Stimulated activated CD8-positive, alpha-beta memory T cell treated with anti-CD3 and anti-CD28 coated beads, Interleukin-15, amount 100 ng/mL, for 4 hours (primary cell): ENCODE results near the gene PPT1.

Source experiments
- DNase-seq, 2 donors: peaks; one replicate each; pipeline ENCODE4 v3.0.0-alpha.2; 2020; ENCODE audit warnings: low read depth in 2 of 2

Gene PPT1

DNA sequence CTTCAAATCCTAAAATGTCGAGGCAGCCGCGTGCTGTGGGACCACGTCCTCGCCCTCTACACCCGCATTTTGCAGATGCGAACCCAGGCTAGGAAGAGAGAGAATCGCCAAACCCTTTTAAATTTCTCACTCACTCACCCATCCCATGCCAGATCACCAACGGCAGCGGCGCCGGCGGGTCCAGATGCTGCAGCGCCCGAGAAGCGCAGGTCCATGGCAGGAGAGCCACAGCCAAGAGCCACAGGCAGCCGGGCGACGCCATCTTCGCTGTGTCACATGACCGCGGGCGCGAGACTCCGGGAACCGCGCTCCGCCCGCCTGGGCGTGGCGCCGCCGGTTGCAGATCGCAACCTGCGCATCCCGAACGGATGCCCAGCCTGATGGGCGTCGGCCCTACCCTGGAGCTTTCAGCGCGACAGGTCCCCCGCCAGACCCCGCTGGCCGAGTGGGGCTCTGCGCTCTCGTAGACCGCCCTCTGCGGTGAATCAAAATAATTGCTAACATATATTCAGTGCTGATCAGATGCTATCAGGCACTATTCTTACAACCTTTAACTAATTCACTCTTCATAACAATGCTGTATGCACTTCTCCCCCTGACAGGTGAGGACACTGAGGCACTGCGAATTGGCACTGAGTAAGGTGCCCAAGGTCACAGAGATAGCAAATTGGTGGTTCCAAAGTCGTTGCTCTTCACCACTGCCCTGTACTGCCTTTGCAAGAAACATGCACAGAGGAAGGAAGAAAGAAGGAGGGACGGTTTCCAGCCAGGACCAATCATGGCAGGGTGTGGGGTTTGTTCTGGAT is at the start of gene PPT1:
Gene PPT1, minus strand, starts transcription at position 276 of the 806 bp plus-strand sequence. Its CDS starts 14 bp downstream, at position 262.
- DNase-seq: peak; percentile 34 to 58

DNA sequence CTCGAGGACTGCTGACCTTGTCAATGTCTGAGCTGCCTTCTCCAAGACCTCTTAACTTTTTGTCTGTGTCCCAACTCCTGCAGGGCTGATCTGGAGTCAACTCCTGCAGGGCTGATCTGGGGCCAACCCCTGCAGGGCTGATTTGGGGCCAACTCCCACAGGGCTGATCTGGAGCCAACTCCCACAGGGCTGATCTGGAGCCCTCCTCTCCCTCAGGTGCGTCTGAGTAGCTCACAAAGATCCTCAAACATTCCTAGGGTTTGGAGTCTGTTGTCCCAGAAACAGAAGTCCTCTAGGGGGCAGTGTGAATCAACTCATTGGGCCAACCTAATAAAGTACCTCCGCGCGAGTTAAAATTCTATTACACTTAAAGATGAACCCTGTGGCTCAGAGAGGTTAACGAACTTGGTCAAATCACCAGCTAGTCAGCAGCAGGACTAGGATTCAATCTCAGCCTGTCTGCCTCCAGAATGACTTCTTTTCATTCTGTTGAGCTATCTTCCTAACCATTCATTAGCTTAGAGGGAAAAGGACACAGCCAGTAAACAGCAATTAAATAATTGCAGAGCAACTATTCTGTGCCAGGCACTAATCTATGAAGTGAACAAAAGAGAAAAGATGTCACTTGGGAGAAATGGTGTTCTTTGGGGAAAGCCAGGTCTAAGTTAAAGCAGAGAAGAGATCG is 47.0 kb upstream of the PPT1 start:
- DNase-seq: peak in 1 of 2 donors; percentile 32

GRCh38 chr1:40141878-40142535 is 45.0 kb upstream of the PPT1 start:
- DNase-seq: no peak

DNA sequence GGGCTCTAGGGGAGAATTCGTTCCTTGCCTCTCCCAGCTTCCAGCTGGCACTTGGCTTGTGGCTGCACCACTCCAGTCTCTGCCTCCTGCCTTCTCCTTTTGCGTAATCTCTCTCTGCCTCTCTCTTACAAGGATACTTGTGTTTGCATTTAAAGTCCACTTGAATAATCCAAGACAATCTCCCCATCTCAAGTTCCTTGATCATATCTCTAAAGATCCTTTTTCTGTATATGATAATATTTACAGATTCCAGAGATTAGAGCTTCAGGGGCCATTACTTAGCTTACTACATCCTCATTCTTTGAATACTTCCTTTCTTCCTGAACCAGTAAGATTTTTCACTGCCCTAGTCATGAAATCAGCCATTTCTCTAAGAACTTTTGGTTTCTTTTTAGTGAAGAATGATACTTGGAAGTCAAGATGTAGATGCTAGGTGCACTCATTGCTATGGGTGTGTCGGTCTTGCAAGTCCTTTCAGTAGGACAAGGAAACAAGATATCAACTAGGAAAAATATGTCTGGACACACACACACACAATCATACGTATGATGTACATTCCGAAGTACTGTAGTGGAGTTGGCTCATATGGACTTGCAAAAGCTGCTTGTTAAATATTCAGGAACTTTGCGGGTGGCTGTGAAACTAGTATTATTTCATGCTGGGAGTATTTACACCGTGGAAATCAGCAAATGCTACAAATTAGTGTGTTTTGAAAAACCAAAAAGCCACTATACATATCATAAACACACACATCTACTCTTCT is 43.3 kb upstream of the PPT1 start:
- no peak for DNase-seq

- DNase-seq: no peak
Measured at GRCh38 chr1:40133839-40134238, 36.8 kb upstream of the PPT1 start.

DNA sequence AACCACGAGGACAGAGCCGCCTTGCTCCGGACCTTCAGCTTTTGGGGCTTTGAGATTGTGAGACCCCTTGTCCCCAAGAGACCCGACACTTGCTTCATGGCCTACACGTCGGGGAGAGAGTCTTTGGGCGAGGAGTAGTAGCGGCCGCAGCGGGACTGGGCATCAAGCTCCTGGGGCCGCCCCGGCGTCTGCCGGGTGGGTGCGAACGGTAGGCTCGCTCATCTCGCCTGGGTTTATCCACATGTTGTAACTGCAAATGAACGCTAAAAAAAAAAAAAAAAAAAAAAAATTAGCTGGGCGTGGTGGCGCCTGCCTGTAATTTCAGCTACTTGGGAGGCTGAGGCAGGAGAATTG is 36.2 kb upstream of the PPT1 start:
- no peak for DNase-seq

DNA sequence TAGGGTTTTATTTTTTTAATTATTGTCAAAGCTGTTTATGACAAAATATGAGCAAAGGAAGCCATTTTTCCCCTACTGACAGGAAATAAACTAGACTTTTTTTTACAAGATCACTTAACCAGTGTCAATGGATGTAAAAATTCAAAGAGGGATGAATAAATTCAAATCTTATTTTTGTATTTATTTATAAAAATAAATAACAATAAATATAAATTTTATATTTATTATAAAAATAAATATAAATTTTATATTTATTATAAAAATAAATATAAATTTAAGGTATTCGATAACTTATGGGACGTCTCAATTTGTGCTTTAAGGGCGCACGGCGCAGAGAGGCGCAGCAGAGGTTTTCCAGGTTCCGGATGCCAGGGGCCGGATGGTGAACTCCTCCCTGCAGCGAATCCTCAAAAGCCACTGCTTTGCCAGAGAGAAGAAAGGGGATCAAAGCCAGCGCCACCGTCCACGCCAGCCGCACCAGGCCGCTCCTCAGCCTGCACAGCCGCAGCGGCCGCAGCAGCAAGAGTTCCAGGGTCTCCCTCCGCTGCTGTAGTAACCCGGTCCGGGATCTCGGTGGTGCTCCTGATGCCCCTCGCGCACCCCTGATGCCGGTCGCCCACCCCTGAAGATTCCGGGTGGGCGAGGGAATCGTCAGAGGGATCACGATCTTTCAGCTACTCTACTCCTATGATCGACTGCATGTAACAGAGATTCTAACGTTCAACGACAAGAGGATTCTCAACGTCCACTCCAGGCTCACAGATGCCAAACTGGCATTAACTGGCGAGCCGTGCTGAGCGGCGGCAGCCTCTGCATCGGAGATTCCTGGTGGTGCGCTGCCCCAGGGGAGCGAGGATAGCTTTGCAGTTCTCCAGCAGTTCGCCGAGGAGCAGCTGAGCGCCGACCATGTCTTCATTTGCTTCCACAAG is 35.6 kb upstream of the PPT1 start:
- no peak for DNase-seq

DNA sequence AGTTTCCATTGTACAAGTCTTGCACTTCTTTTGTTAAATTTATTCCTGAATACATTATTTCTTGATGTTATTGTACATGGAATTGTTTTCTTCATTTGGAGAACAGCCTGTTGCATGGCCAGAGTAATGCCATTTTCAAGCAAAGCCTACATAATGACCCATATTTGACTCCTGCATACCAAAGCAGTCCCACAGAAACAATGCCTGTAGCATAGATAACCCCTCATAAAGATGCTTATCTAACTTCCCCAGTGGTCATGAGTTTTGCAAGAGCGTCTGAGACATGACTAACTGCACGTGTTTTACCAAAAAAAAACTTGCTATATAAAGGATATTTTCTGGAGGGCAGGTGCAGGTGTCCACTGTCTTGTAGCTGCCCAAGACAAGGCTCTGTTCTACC is 33.8 kb upstream of the PPT1 start:
- no peak for DNase-seq

GRCh38 chr1:40122855-40123254 is 25.8 kb upstream of the PPT1 start:
- DNase-seq: no peak

GRCh38 chr1:40120128-40120527 is 23.1 kb upstream of the PPT1 start:
- DNase-seq: no peak

DNA sequence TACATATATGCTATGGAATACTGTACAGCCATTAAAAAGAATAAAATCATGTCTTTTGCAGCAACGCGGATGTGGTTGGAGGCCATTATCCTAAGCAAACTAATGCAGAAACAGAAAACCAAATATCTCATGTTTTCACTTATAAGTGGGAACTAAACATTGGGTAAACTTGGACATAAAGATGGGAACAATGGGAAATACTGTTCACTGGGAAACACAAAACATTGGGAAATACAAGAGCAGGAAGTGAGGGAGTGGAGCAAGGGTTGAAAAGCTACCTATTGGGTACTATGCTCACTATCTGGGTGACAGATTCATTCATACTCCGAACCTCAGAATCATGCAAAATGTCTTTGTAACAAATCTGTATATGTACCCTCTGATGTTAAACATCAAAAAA is 17.3 kb upstream of the PPT1 start:
- DNase-seq: no peak

DNA sequence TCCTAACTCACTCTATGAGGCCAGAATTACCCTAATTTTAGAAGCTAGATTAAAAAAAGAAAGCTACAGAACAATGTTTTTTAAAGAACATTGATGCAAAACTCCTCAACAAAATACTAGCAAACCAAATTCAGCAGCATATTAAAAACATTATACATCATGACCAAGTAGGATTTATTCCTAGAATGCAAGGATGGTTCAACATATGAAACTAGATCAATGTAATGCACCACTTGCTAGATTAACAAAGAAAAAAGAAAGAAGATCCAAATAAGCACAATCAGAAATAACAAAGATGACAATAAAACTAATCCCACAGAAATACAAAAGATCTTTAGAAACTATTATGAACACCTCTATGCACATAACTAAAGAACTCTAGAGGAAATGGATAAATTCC is 13.3 kb upstream of the PPT1 start:
- DNase-seq: no peak

DNA sequence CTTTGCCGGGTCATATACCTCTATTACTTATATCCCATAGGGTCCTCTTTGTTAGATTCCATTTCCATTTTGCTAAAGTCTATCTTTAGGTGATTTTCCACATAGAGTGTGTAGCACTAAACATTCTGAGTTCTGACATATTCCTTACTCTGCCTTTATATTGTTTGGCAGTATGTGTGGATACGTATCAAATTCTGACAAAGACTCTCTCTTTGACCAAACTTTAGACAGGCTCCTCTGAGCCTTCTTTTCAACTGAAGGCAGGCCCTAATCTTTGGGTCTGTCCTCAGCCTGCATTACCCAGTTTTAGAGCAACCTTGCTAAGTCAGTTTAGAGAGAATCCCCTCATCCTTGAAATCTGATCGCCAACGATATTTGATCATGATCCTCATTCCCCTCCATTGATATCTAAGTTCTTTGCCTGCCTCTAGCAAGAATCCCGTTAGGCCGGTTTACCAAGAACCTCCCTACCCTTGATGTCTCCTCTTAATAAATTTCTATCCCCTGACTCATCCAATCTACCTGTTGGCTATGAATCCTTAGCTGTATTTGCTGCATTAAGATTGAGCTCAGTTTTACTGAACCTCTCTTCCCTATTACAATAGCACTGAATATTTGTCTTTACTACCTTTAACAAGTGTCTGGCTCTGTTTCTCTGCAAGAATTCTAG is 10.4 kb upstream of the PPT1 start:
- DNase-seq: no peak

DNA sequence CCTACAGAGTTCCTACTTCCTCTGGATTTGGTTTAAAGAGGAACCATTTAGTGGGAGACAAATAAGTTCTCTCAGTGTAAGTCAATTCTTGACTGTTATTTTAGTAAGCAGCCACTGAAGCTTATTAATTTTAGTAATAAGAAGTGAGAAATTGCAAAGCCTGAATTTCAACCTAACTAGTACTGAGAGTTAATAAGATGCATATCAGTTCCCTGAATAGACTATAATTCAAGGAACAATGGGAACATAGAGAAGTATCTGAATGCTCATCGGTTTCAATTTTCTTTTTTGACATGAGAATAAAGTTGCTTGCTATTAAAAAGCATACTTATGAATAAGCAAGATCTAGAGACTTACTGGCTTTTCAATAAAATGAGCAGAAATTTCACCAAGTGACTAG is 8.0 kb upstream of the PPT1 start:
- no peak for DNase-seq

GRCh38 chr1:40102896-40103295 is 5.8 kb upstream of the PPT1 start:
- DNase-seq: no peak

GRCh38 chr1:40102038-40102437 is 5.0 kb upstream of the PPT1 start:
- no peak for DNase-seq

GRCh38 chr1:40096646-40096976 is 441 bp downstream of the PPT1 start:
- no peak for DNase-seq

- no peak for DNase-seq
Measured at GRCh38 chr1:40095806-40096205, 1.2 kb downstream of the PPT1 start.

DNA sequence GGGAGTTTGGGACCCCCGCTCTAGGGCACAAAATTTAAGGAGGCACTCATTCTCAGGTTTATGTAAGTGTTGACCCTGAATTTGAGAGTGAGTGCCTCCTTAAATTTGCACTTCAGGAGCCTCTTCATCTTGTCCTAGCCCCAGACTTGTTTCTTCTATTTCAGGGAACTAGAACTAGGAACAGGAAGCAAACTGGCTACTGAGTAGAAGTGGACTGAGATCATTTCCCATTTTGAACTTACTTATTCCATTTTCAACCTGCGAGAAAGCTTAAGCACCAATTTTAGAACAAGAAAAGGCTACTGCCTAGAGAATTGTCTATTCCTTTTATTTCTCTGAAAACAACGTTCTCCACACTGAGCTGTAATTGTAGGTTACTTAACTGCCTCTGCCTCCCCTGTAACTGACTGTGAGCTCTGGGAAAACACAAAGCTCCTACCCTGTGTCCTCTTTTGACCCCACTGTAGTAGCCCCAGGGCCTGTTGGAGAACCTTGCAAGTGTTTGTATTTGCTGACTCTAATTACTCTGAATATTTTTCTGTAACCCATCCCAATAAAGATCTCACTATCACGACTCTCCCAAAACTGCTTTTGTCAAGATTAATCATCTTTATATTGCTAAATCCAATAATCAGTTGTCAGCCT is 2.5 kb downstream of the PPT1 start:
- DNase-seq: no peak
